Fibroblast of mammary gland (primary cell): Measurements from ENCODE around the gene TNK2.

Source experiments
- DNase-seq: peaks from one replicate; pipeline ENCODE4 v3.0.0-alpha.2; 2010; ENCODE audit warnings: low read depth
- H3K4me3 ChIP-seq: 2 replicates; pipeline ENCODE4 v1.5.1; 2011; ENCODE audit warnings: low read depth, mild to moderate bottlenecking, low read length, moderate library complexity; ENCODE audit not compliant: control insufficient read depth
- TF ChIP-seq, protein P1 (sequence below): conservative IDR thresholded peaks from 2 replicates; pipeline ENCODE4 v1.5.1; 2011; ENCODE audit warnings: low read depth, low read length, inconsistent platforms; ENCODE audit not compliant: control insufficient read depth, insufficient read depth

TNK2 gene

DNA sequence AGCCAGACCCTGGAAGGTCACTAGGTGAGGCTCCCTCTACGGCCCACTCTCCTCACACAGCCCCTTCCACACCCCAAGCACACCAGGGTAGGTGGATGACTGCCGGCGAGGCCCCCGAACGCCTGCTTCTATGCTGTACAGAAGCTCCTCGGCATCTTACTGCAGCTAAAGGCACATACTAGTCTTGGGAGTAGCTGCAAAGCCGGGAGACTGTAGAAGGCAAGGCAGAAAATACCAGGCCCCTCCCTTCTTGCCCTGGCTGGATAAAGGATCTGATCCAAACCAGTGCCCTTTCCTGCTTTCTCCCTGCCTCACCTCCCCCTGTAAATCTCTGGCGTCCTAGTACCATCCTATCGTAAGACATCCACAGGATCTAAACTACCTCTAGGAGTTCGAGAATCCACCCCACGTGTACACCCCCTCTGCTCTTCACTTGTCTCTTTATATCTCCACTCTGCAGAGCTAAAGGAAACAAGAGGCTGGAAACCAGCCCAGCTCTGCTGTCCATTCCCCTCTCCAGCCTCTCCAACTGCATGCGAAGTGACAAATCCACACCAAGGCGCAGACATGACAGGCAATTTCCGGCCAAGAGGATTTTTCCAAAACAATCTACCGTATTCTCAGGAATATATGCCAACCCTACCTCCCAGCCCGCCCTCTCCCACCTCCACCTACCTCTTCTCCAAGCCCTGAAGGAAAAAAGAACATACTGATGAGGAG, 11.8 kb downstream of the TNK2 start:
- TF ChIP-seq, protein P1, sequence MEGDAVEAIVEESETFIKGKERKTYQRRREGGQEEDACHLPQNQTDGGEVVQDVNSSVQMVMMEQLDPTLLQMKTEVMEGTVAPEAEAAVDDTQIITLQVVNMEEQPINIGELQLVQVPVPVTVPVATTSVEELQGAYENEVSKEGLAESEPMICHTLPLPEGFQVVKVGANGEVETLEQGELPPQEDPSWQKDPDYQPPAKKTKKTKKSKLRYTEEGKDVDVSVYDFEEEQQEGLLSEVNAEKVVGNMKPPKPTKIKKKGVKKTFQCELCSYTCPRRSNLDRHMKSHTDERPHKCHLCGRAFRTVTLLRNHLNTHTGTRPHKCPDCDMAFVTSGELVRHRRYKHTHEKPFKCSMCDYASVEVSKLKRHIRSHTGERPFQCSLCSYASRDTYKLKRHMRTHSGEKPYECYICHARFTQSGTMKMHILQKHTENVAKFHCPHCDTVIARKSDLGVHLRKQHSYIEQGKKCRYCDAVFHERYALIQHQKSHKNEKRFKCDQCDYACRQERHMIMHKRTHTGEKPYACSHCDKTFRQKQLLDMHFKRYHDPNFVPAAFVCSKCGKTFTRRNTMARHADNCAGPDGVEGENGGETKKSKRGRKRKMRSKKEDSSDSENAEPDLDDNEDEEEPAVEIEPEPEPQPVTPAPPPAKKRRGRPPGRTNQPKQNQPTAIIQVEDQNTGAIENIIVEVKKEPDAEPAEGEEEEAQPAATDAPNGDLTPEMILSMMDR = no peak
- peak; percentile 70 for DNase-seq
- H3K4me3 ChIP-seq = peak overlapping the region; percentile 69

DNA sequence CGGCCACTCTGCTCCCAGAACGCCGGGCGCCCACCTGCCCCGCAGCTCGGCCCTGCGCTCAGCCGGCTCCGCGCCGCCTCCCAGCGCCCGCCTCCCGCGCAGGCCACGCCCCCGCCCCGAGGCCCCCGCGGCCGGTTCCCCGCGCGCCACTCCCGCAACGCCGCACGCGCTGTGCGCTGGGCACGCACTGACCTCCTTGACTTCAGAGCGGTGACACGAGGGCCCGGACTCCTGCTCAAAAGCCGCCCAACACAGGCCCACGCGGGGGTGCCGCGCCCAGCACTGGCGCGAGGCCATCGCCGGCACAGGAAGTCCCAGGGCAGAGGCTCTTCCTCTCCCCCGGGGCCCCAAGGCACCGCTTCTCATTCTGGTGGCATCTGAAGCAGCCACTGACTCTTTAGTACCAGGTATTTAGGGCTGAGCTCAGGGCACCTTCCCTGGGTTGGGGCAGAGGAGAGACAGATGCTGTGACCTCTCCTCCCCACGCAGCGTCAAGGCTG, 12.4 kb downstream of the TNK2 start:
- no peak for DNase-seq
- peak overlapping the region; percentile 69 for H3K4me3 ChIP-seq
- TF ChIP-seq, protein P1 = no peak

DNA sequence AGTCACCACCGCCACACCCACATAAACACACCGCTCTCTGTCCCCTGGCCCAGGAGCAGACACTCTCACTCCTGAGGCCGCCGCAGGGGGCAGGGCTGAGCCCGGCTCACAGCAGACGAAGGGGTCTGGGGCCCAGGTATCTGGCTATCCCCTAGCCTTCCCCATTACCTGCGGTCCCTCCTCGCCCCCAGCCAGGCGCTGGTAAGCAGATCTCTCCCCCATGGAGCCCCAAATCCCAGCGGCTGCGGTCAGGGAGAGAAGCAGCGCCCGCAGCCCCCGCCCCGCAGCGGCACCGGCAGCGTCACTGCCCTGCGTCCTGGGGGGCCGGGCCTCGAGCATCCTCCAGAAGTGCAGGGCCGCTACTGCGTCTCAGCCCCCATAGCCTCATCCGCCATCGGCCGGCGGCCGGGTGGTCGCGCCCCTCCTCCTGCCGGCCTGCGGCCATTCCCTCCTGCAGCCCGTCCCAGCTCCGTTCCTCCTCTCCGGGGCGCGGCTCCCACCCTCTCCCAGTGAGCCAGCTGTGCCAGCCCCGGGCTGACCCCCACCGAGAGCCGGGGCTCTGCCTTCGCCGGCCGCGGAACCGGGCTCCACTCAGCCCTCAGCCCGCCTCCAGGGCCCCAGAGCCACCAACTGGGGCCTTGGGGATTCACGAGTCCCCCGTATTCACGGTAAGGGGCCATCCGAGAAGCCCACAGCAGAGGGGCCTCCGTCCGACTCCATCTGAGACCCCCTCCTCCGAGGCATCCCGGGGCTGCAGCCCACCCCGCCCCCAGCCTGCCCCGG, 13.1 kb downstream of the TNK2 start:
- TF ChIP-seq, protein P1 = no peak
- H3K4me3 ChIP-seq = peak overlapping the region; percentile 69
- DNase-seq = no peak

DNA sequence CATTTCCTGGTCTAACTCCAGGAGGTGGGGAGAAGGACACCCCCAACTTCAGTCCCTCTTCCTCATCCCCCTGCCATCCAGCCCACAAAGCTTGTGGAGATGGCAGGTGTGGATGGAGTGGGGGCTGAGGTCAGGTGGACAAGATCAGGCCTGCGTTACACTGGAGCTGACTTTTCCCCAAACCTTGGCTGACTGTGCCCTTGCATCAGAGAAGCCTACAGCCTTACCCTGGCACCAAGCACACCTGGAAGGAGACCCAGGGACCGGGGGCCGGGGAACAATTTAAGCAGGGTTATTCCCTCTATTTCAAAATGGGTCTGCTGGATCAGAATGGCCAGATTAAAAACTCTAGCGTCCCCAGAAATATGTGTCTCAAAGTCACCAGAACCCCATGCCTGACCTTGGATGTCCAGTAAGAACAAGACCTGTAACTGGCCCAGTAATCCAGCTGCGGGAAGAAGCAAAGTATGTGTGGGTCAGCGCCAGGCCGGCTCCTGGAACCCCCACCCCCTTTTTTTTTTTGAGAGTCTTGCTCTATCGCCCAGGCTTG, 14.4 kb downstream of the TNK2 start:
- TF ChIP-seq, protein P1 = no peak
- H3K4me3 ChIP-seq = no peak overlapping the region
- no peak for DNase-seq

DNA sequence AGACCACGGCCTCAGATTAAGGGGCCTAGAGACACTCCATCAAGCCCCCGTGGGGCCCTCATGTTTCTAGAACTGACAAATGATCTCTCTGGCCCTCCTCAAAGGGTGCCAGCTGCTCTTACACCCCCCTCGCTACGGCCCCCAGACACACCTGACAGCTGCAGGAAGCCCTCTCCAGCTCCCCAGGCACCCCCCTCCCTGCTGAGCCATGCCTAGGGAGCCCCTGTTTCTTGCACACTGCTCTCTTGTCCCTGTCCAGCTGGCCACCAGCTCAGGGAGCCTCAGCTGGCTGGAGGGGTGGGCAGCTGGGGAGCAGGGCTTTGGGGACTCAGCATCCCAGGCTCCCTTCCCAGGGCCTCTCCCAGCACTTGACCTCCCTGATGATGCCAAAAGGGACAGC, 14.8 kb downstream of the TNK2 start:
- DNase-seq = no peak
- TF ChIP-seq, protein P1 = no peak
- no peak overlapping the region for H3K4me3 ChIP-seq

DNA sequence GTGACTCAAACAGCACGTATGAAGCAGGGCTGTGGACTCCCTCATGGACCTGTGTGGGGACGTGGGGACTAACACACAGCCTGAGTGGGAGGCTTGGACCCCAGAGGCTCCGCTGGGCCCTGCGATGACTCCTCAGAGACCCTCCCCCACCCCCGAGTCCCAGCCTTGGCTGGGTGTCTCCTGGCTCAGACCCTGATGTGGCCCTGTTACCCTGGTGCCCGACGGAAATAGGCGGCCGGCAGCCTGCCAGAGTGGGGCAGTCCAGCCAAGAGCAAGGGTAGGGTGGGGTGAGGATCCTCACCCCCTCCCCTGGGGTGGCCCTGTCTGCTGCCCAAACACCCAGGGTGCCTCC, 15.3 kb downstream of the TNK2 start:
- H3K4me3 ChIP-seq = no peak overlapping the region
- no peak for DNase-seq
- TF ChIP-seq, protein P1 = no peak
